T follicular helper cell (primary cell): ENCODE results near the gene COL5A2.

Experiments
- DNase-seq: peaks from one replicate; pipeline ENCODE4 v3.0.0-alpha.2; 2020; ENCODE audit warnings: low read depth
- total RNA-seq, 2 experiments: gene quantifications; one replicate each; lab custom pipeline; 2026; lab: John Stamatoyannopoulos, UW

The COL5A2 gene
- 0.66 to 4.3 reads per million in 2 experiments for total RNA-seq

GRCh38 chr2:189179570-189179950, at the start of gene COL5A2:
Gene COL5A2, minus strand, starts transcription at chr2:189179761. Its CDS starts 157 bp downstream, at chr2:189179604.
- no peak for DNase-seq

GRCh38 chr2:189226017-189226416, 46.5 kb upstream of the COL5A2 start:
- DNase-seq = no peak

GRCh38 chr2:189225032-189225431, 45.5 kb upstream of the COL5A2 start:
- no peak for DNase-seq

- DNase-seq = no peak
Observed at GRCh38 chr2:189222468-189223105, 43.0 kb upstream of the COL5A2 start.

- DNase-seq = no peak
Observed at GRCh38 chr2:189221811-189222467, 42.4 kb upstream of the COL5A2 start.

- DNase-seq = no peak
Observed at GRCh38 chr2:189218236-189218635, 38.7 kb upstream of the COL5A2 start.

- no peak for DNase-seq
Observed at GRCh38 chr2:189217541-189217940, 38.0 kb upstream of the COL5A2 start.

- no peak for DNase-seq
Observed at GRCh38 chr2:189217051-189217450, 37.5 kb upstream of the COL5A2 start.

GRCh38 chr2:189214484-189214883, 34.9 kb upstream of the COL5A2 start:
- no peak for DNase-seq

GRCh38 chr2:189213250-189213649, 33.7 kb upstream of the COL5A2 start:
- no peak for DNase-seq

- no peak for DNase-seq
Observed at GRCh38 chr2:189210250-189211087, 30.9 kb upstream of the COL5A2 start.

- DNase-seq = no peak
Observed at GRCh38 chr2:189208254-189208653, 28.7 kb upstream of the COL5A2 start.

- DNase-seq = no peak
Observed at GRCh38 chr2:189204322-189204941, 24.9 kb upstream of the COL5A2 start.

- no peak for DNase-seq
Observed at GRCh38 chr2:189203177-189203799, 23.7 kb upstream of the COL5A2 start.

GRCh38 chr2:189199797-189200196, 20.2 kb upstream of the COL5A2 start:
- DNase-seq = no peak

- DNase-seq = no peak
Observed at GRCh38 chr2:189192766-189193165, 13.2 kb upstream of the COL5A2 start.

- DNase-seq = no peak
Observed at GRCh38 chr2:189191766-189192165, 12.2 kb upstream of the COL5A2 start.

- no peak for DNase-seq
Observed at GRCh38 chr2:189190685-189191084, 11.1 kb upstream of the COL5A2 start.

- DNase-seq = no peak
Observed at GRCh38 chr2:189188115-189188805, 8.7 kb upstream of the COL5A2 start.

GRCh38 chr2:189183170-189183569, 3.6 kb upstream of the COL5A2 start:
- no peak for DNase-seq

- DNase-seq = no peak
Observed at GRCh38 chr2:189181706-189182105, 2.1 kb upstream of the COL5A2 start.
